ENCODE results near the gene TREML2. TPM values are rescaled to one million over a fixed set of nuclear protein-coding genes. Genes with fewer than 3 reads are reported as not detected.

Gene TREML2
- total RNA-seq, 4 donors from 2014 or later = 0.09 to 0.10 TPM; not detected in 2

GRCh38 chr6:41222513-41222912 is 21.6 kb upstream of the TREML2 start:
- Histone ChIP-seq H3K4me3 (no peak overlapping the region), H3K4me1 (no peaks in the 10 kb centered on the region), H3K9me3 (peaks cover 0 to 3% (median 0%) of the 10 kb centered on the region in 3 donors), H3K27me3 (peaks cover 0 to 4% (median 0%) of the 10 kb centered on the region in 3 donors), H3K36me3 (no peaks in the 10 kb centered on the region), H3K27ac (no peak overlapping the region)
- intact Hi-C loops (cut with DNase I; ENCODE audit: low total_unique reads) (no loop called here), in situ Hi-C loops (cut with MboI; ENCODE audit: low sequenced_read_pairs in 4 of 4) (no loop called here)
- ATAC-seq (no peak), DNase-seq (no peak)
- TF ChIP-seq CTCF (IDR thresholded peaks at IDR 0.05 in 4 of 5, conservative IDR thresholded peaks at IDR 0.05 in 1 of 5) (no peak), POLR2A (IDR thresholded peaks at IDR 0.05) (no peak)

- H3K9me3 ChIP-seq = peaks cover 0 to 3% (median 0%) of the 10 kb centered on the region in 3 donors
- H3K4me1 ChIP-seq = no peaks in the 10 kb centered on the region
- ATAC-seq (no peak), DNase-seq (no peak)
- in situ Hi-C loops (cut with MboI; ENCODE audit: low sequenced_read_pairs in 4 of 4) = no loop called here
- no peak for TF ChIP-seq CTCF (IDR thresholded peaks at IDR 0.05 in 4 of 5, conservative IDR thresholded peaks at IDR 0.05 in 1 of 5)
- no peak for TF ChIP-seq POLR2A (IDR thresholded peaks at IDR 0.05)
- H3K27ac ChIP-seq = no peak overlapping the region
- no peak overlapping the region for H3K4me3 ChIP-seq
- H3K36me3 ChIP-seq = no peaks in the 10 kb centered on the region
- intact Hi-C loops (cut with DNase I; ENCODE audit: low total_unique reads) = no loop called here
- H3K27me3 ChIP-seq = peaks cover 0 to 4% (median 0%) of the 10 kb centered on the region in 3 donors
Observed at GRCh38 chr6:41222045-41222444, 21.1 kb upstream of the TREML2 start.

- H3K27ac ChIP-seq = no peak overlapping the region
- intact Hi-C loops (cut with DNase I; ENCODE audit: low total_unique reads) (no loop called here), in situ Hi-C loops (cut with MboI; ENCODE audit: low sequenced_read_pairs in 4 of 4) (no loop called here)
- no peak overlapping the region for H3K4me3 ChIP-seq
- H3K9me3 ChIP-seq = peaks cover 0 to 3% (median 0%) of the 10 kb centered on the region in 3 donors
- TF ChIP-seq POLR2A (IDR thresholded peaks at IDR 0.05) (no peak), CTCF (IDR thresholded peaks at IDR 0.05 in 4 of 5, conservative IDR thresholded peaks at IDR 0.05 in 1 of 5) (no peak)
- ATAC-seq = no peak
- no peaks in the 10 kb centered on the region for H3K36me3 ChIP-seq
- DNase-seq = no peak
- H3K4me1 ChIP-seq = no peaks in the 10 kb centered on the region
- peaks cover 0 to 5% (median 0%) of the 10 kb centered on the region in 3 donors for H3K27me3 ChIP-seq
Observed at GRCh38 chr6:41216616-41217015, 15.7 kb upstream of the TREML2 start.

- intact Hi-C loops (cut with DNase I; ENCODE audit: low total_unique reads) (no loop called here), in situ Hi-C loops (cut with MboI; ENCODE audit: low sequenced_read_pairs in 4 of 4) (no loop called here)
- TF ChIP-seq POLR2A (IDR thresholded peaks at IDR 0.05) = no peak
- no peak for TF ChIP-seq CTCF (IDR thresholded peaks at IDR 0.05 in 4 of 5, conservative IDR thresholded peaks at IDR 0.05 in 1 of 5)
- Histone ChIP-seq H3K4me1 (no peaks in the 10 kb centered on the region), H3K4me3 (no peak overlapping the region), H3K36me3 (no peaks in the 10 kb centered on the region), H3K27me3 (peaks cover 0 to 5% (median 0%) of the 10 kb centered on the region in 3 donors), H3K27ac (no peak overlapping the region), H3K9me3 (peaks cover 0 to 3% (median 0%) of the 10 kb centered on the region in 3 donors)
- DNase-seq (no peak), ATAC-seq (no peak)
Observed at GRCh38 chr6:41215777-41216176, 14.8 kb upstream of the TREML2 start.
